Stimulated activated CD8-positive, alpha-beta memory T cell treated with anti-CD3 and anti-CD28 coated beads, Interleukin-7, amount 100 ng/mL, for 4 hours (primary cell): Measurements from ENCODE around the gene IHH.

ENCODE experiments used
- DNase-seq, 2 donors: peaks; one replicate each; pipeline ENCODE4 v3.0.0-alpha.2; 2020; ENCODE audit warnings: low read depth in 2 of 2

The IHH gene

DNA sequence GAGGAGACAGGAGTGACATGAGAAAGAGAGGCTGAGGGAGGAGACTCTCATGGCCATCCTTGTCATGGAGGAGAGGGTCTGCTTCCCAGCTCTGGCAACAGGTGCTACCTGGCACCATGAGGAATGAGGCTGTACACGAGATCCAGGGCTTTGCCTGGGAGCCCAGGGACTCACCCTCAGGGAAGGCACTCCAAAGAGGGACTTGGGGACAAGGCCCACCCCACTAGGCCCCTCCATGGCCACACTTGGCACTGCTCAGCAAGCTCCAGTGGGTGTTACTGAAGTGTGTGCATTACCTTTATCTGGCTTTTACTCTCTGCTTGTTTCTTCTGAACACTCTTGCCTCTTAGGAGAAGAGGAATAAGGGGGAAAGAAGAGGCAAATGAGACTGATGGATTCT, 22.1 kb downstream of the IHH start:
- no peak for DNase-seq

DNA sequence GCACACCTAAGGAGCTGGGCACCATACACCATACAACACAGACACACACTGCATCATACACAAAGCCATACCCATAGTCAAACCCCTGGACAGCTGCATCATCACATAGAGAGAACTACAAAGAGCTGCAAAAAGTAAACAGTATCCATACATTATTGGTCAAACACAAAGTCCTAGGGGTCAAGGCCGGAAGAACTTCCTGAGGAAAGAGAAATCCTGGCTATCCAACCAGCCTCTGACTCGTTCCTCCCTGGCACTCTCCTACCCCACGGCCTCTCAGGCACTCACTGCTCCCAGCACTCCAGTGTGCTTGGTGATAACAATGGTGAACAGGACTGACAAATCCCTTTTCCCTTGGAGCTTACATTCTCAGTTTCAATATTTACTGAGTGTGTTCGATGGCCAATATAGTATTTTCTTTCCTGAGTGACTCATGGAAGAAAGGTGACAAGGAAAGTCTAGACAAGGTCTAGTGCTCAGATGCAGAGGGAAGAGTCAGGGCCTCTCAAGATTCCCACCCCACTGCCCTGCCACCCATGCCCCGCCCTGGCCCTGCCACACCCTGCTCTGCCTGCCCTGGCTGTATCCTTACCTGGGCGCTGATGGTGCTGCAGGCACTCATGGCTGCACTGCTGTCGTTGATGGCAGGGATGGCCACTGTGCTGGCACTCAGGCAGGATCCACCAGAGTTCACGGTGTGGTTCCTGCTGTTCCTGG, 22.8 kb downstream of the IHH start:
- no peak for DNase-seq

DNA sequence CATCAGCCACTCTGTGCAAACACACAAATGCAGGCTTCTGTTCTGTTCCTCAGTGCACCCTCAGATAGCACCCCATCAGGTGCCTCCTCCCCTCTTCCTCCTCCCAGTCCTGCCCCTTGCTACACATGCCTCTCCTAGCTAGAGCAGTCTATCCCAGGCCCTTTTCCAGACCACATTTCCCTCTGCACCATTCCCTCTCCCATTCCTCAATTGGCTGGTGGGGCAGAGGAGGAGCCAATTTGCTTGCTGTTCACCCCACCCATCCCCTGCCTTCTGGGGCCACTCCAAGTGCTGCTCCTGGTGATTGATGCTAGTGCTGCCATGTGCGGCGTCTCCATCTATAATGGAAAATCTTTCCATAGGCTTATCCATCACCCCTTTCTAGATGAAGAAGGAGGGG, 24.8 kb downstream of the IHH start:
- DNase-seq: no peak

DNA sequence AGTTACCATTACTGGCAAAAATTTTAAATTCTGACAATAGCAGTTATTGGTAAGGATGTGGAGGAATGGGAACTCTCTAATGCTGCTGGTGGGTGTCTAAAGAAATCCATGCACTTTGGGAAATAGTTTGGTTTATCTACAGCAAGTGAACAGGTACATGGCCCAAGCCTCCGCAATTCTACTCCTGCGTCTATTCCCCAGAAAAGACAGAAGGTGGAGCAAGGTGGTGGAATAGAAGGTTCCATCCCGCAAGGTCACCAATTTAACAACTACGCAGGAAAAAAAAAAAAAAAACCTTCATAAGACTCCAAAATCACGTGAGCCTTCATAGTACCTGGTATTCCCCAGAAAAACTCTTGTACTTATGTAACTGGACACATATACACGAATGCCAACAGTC, 25.9 kb downstream of the IHH start:
- no peak for DNase-seq

DNA sequence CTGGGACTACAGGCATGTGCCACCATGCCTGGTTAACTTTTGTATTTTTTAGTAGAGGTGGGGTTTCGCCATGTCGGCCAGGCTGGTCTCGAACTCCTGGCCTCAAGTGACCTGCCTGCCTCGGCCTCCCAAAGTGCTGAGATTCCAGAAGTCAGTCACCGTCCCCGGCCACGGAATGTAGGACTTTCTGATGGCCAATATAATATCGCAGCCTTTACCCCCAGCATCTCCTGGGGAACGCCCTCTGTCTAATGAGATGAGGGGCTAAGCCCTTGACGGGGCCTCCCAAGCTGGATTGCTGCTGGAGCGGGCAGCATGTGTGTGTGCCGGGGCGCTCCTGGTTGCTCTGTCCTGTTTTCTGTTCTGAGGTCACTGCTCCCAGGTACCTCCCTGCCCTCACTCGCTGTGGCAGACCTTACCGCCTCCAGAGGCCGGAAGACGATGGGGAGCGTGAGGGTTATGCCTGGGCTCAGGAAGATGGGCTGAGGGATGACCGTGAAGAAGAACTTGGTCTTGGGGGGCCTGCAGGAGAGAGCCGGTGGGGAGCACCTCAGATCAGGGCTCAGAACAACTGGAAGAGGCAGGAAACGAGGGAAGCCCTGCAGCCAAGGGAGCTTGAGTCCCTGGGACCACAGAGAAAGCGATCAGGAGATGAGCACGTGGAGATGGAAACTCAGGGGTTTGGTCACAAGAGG, 28.5 kb downstream of the IHH start:
- DNase-seq: no peak

DNA sequence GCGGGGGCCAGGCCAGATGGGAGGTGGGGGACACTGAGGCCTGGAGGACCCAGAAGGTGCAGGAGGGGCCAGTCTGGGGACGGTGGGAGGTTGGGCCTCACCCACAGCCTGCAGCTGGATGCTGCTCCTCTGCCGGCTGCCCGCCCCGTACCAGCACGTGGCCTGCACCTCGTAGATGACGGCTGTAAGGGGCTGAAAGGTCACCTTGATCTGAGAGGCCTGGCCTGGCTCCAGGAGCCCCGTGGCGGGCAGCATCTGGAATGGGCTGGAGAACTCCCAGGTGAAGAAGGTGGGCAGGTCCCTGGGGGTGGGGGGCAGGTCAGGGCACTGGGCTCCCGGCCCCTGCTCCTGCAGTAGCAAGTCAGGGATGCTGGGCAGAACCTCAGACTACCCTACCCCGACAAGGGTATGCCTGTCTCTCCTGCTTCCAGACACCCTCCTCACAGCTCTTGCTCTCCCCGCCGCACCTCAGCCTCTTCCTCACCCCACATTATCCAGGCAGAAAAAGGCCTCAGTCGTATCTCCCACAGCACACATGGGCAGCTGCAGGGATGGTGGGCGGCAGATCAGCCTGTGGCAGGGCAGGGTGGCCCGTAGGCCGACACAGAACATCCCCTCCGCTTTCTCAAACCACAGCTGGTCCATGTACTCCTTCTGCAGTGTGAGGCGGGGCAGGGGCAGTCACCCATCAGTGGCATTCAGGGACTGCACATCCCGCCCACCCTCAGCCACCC, 29.5 kb downstream of the IHH start:
- no peak for DNase-seq

DNA sequence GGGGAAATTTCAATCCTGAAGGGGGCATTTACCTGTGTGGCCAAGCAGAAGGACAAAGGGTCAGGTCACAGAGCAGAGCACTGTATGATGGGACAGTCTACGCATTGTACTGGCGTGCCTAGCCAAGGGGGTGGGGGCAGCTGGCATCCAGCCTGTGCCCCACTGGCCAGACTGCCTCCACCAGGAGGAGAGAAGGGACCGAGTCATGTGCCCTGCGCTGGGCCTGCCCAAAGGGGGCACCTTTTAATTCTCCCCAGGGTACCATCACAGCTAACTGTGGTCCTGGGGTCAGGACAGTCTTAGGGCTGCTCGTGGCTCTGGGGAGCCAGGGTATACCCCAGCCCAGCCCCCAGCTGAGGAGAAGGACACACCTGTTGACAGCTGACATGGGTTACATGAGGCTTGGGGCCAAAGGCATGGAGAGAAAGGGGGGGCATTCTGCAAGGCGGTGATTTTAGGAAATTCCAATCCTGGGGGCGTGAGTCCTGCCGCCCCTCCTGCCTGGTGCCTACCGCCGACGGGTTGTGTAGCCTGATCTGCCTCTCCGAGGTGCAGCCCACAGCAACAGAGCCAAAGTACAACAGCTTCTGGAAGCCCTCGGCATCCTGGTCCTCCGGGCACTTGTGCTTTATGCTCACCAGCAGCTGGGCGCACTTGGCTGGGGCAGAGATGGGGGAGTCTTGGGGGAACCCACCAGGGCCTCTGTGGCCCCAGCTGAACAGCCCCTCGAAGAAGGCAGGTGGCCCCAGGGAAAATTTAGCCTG, 30.4 kb downstream of the IHH start:
- no peak for DNase-seq

GRCh38 chr2:219029829-219030165, 30.9 kb downstream of the IHH start:
- DNase-seq: peak; percentile 55 to 57

DNA sequence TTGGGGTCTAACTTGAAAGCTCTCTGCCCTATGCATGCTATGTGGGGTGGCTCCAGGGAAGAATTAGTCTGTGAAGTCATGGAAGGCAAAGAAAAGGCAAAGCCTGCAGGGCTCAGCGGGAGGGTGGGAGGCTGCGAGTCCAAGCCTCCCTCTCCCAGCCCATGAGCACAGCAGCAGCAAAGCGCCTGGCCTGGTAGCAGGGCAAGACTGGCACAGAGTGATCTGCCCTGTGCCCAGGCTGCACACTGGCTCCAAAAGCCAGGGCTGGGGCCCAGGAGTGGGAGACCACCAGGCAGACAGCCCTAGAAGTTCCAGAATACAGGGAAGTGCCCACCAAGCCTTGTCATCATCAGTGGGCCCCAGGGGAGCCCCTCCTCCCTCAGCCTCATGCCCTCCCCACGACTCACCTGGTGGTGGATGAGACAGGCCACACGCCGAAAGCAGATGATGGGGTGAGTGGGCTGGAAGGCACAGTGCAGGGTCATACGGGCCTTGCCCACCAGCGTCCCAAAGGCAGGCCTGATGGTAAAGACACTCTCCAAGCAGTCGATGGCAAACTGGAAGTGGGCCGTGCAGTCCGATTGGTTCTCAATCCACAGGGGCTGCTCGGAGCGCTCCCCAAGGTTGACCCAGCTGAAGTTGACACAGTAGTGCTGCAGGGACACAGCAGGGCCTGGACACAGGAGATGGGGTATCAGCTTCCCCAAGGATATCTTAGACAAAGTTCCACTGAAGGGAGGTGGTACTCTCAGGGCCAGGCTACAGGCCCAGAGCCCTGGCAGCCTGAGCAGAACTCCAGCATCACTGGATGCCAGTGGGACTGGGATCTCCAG, 31.5 kb downstream of the IHH start:
- no peak for DNase-seq

DNA sequence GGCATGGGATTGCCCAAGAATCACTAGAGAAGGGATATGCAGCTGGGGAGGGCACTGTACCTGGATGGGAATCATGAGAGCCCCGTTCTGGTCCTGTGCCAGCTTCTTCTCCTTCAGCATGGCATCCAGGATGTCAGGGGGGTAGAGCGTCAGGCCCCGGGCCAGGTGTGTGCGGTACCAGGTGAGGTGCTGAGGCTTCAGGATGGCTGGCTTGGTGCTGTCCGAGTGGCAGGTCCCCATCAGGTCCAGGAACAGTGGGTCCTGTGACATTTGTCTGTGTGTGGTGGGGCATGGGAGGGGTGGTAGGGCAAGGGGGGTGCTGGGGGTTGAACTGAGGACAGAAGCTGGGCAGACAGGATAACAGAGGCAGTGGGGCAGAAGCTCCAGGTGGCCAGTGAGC, 32.6 kb downstream of the IHH start:
- no peak for DNase-seq

- DNase-seq: no peak
These were observed 33.1 kb downstream of the IHH start for GRCh38 chr2:219027511-219028055.

GRCh38 chr2:219026946-219027345, 33.8 kb downstream of the IHH start:
- no peak for DNase-seq

DNA sequence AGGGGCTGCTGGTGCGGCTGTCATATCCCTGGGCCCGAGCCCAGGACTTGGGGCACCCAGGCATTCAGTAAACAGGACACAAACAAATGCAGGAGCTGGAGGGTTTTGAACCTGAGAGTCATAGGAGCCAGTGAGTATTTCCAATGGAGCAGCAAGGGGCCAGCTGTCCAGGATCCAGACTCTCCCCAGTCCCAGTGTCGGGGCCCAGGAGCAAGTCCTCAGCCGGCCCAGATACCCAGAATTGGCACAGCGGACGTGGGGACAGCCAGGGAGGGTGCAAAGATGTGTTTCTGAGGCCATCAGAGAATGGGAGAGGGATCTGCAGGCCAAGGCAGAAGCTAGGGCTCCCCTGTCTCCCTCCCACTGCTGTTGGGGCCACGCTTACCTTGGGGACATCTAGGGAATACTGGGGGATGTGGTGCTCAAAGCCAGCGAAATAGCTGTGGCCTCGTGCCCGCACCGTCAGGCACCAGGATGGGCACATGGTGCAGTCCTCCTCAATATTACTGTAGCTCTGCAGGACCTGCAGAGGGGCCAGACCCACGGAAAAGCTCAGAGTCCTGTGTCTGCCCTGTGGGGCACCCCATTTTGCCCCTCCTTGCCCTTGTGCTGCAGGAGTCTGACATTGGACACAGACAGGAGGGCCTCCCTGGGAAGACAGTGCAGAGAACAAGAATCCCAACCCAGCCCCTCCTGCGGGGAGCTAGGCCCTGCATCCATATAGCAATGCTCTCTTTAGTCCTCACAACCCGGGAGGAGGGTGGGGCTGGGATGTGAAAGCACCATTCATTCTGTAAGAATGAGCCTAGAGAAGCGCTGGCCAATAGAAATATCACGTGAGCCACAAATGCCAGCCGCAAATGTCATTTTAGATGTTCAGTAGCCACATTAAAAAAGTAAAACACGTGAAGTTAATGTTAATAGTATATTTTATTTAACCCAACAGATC, 34.8 kb downstream of the IHH start:
- no peak for DNase-seq

- no peak for DNase-seq
These were observed 36.7 kb downstream of the IHH start for GRCh38 chr2:219024059-219024458.

GRCh38 chr2:219023045-219023605, 37.6 kb downstream of the IHH start:
- no peak for DNase-seq

GRCh38 chr2:219022616-219023015, 38.1 kb downstream of the IHH start:
- no peak for DNase-seq

DNA sequence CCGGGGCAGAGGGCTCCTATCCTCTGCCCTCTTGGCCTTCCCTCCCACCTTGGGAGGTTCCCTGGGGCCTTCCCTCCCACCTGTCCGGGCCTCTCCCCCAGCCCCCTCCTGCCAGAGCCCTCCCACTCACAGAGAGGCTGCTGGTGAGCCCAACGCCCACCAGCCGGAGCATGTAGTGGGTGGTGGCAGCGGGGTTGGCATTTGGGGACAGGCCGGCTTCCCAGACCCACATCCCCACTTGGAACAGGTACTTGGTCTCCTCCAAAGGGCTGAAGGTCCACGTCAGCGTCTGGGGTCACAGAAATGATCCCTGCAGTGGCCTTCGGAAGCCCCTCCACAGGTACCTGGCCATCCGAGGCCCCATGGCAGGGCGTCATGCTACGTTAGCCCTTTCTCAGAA, 38.7 kb downstream of the IHH start:
- no peak for DNase-seq

DNA sequence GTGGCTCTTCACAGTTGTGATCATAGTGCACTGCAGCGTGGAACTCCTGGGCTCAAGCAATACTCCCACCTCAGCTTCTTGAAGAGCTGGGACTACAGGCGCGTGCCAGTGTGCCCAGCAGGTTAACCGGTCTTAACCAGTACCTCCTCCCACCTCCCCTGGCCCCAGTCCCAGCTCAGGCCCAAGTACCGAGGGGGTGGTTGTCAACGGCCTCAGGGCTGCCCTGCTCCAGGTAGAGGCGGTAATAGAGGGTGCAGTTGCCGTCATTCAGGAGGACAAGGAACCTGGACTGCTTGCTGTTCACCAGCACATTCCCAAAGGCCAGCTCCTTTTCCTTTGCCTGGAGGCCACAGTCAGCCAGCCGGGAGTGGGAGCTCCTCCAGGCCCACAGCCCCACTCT, 39.1 kb downstream of the IHH start:
- no peak for DNase-seq

GRCh38 chr2:219020604-219021365, 39.9 kb downstream of the IHH start:
- DNase-seq: no peak
